Panc1 (cell line): Measurements from ENCODE around the gene TRAFD1.

Experiments used
- CTCF ChIP-seq: fragments of 450-650 bp; IDR thresholded peaks from 2 replicates; pipeline ENCODE4 v1.5.1; 2017; ENCODE audit warnings: mild to moderate bottlenecking
- POLR2AphosphoS5 ChIP-seq: IDR thresholded peaks from 2 replicates; pipeline ENCODE4 v1.6.1; 2012; ENCODE audit warnings: mild to moderate bottlenecking, low read depth, low read length, moderate library complexity
- REST ChIP-seq, 2 experiments: IDR thresholded peaks; 2 replicates each; pipeline ENCODE4 v1.6.1; 2011 to 2012; ENCODE audit warnings: low read depth in 2 of 2, control low read depth in 1 of 2, low read length in 1 of 2, mild to moderate bottlenecking in 1 of 2, moderate library complexity in 1 of 2; ENCODE audit not compliant: insufficient read depth in 1 of 2

GRCh38 chr12:112149596-112149995 is 24.2 kb downstream of the TRAFD1 start:
- TF ChIP-seq POLR2AphosphoS5 (no peak), CTCF (no peak), REST (IDR thresholded peaks at IDR 0.05; ENCODE audit: insufficient read depth in 1 of 2, low read depth in 2 of 2, low read length in 1 of 2) (no peak)
